Sigmoid colon (tissue), 7 donors: ENCODE measurements around the gene STX18. TPM values are rescaled to one million over a fixed set of nuclear protein-coding genes. Genes with fewer than 3 reads are reported as not detected.

ENCODE experiments used
- DNase-seq: peaks from one replicate; pipeline ENCODE4 v3.0.0-alpha.2; 2019
- H3K27ac ChIP-seq, 4 donors: fragments of 200-600 bp; sonication (generic); one replicate each; pipeline ENCODE4 v1.5.1; 2016 to 2019; ENCODE audit warnings: mild to moderate bottlenecking in 1 of 4
- H3K27me3 ChIP-seq, 3 donors: fragments of 200-600 bp; sonication (generic); one replicate each; pipeline ENCODE4 v1.5.1; 2019; ENCODE audit warnings: mild to moderate bottlenecking in 1 of 3
- H3K36me3 ChIP-seq, 4 donors: fragments of 200-600 bp; sonication (generic); one replicate each; pipeline ENCODE4 v1.5.1; 2016 to 2019
- H3K4me1 ChIP-seq, 4 donors: fragments of 200-600 bp; sonication (generic); one replicate each; pipeline ENCODE4 v1.5.1; 2017 to 2019
- H3K4me3 ChIP-seq, 4 donors: fragments of 200-600 bp; sonication (generic); one replicate each; pipeline ENCODE4 v1.5.1; 2017 to 2019; ENCODE audit warnings: mild to moderate bottlenecking in 2 of 4, moderate library complexity in 1 of 4
- H3K9me3 ChIP-seq, 4 donors: fragments of 200-600 bp in 3 of 4; sonication (generic) in 3 of 4; one replicate each; pipeline versions ENCODE4 v1.5.1 to v1.6.1; 2013 to 2019
- CTCF ChIP-seq, 4 experiments: fragments of 450-650 bp in 3 of 4; fragments of 200-600 bp in 1 of 4; IDR thresholded peaks; one replicate each; pipeline ENCODE4 v1.5.1; 2016 to 2019; ENCODE audit warnings: antibody characterized with exemption in 4 of 4, mild to moderate bottlenecking in 3 of 4, moderate library complexity in 2 of 4
- EP300 ChIP-seq, 4 donors: sonication (generic); formaldehyde crosslinking; IDR thresholded peaks; one replicate each; pipeline ENCODE4 v1.6.1; 2017; ENCODE audit warnings: antibody characterized with exemption in 4 of 4
- POLR2A ChIP-seq, 2 donors: fragments of 450-650 bp; IDR thresholded peaks; one replicate each; pipeline ENCODE4 v1.6.1; 2016; ENCODE audit warnings: antibody characterized with exemption in 2 of 2, mild to moderate bottlenecking in 2 of 2, moderate library complexity in 2 of 2
- POLR2AphosphoS5 ChIP-seq, 4 donors: sonication (generic); formaldehyde crosslinking; IDR thresholded peaks; one replicate each; pipeline ENCODE4 v1.6.1; 2017; ENCODE audit warnings: antibody characterized with exemption in 4 of 4
- WGBS, 2 donors: extraction: QIAGEN DNeasy Blood & Tissue Kit; methylation state at CpG; one replicate each; pipeline ENCODE4 v1.1.7; 2013; 5-methylcytosine and 5-hydroxymethylcytosine counted together
- intact Hi-C: fragments of 100-400 bp; cut with DNase I; formaldehyde crosslinking; loops from one replicate; pipeline ENCODE4 v1.15.1; 2023
- polyA plus RNA-seq, 3 donors: library from polyadenylated mRNA; stranded (reverse); fragments of 200-250 nt; gene quantifications; one replicate each; pipeline ENCODE4 v1.2.3, GENCODE V29; 2013
- total RNA-seq, 4 donors: library from RNA; depleted of rRNA; stranded (reverse); fragments of >200 nt; gene quantifications; one replicate each; pipeline ENCODE4 v1.1.0, GENCODE V29; 2016
- donor health status: healthy with polysubstance abuse.
- donor health status: Bipolar disorder and iron deficiency.
- donor health status: healthy.

The STX18 gene
- total and polyA plus RNA-seq, 7 donors, result 23.5 to 45.1 (median 26.3) TPM

GRCh38 chr4:4502694-4503311 is 39.0 kb downstream of the STX18 start:
- no peak for DNase-seq
- H3K27me3 ChIP-seq, result no peaks in the 10 kb centered on the region
- TF ChIP-seq CTCF (IDR thresholded peaks at IDR 0.05) (no peak), POLR2A (IDR thresholded peaks at IDR 0.05) (no peak), POLR2AphosphoS5 (IDR thresholded peaks at IDR 0.05) (no peak), EP300 (IDR thresholded peaks at IDR 0.05) (no peak)
- no peaks in the 10 kb centered on the region for H3K36me3 ChIP-seq
- no peak overlapping the region for H3K27ac ChIP-seq
- 51 to 56% methylated on average over 10 of the region's 10 CpGs for WGBS, 2 donors
- H3K4me1 ChIP-seq, result peaks cover 0 to 12% (median 6%) of the 10 kb centered on the region in 4 donors
- intact Hi-C loops, result no loop called here
- no peak overlapping the region for H3K4me3 ChIP-seq
- no peaks in the 10 kb centered on the region for H3K9me3 ChIP-seq

DNA sequence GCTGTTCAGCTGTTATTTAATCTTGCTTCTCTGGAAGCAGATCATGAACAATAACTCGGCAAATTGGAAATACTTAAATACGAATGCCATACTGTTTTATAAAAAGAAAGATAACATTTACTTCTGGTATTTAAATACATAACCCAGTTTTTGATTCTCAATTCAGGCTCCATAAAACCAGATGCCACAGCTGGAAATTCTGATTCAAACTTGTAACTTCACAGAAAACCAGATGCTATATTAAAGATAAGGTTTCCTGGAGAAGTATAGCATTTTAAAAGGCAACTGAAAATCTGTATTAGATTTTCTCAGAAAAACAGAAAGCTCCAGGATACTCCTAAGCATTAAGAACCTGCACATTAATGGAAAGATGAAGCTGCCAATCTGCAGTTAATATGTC is 40.2 kb downstream of the STX18 start:
- H3K27me3 ChIP-seq, result no peaks in the 10 kb centered on the region
- TF ChIP-seq CTCF (IDR thresholded peaks at IDR 0.05) (no peak), EP300 (IDR thresholded peaks at IDR 0.05) (no peak), POLR2AphosphoS5 (IDR thresholded peaks at IDR 0.05) (no peak), POLR2A (IDR thresholded peaks at IDR 0.05) (no peak)
- 94 to 96% methylated on average over 2 of the region's 2 CpGs for WGBS, 2 donors
- H3K27ac ChIP-seq, result no peak overlapping the region
- intact Hi-C loops, result no loop called here
- H3K4me1 ChIP-seq, result peaks cover 0 to 16% (median 3%) of the 10 kb centered on the region in 4 donors
- no peaks in the 10 kb centered on the region for H3K36me3 ChIP-seq
- H3K9me3 ChIP-seq, result no peaks in the 10 kb centered on the region
- no peak overlapping the region for H3K4me3 ChIP-seq
- DNase-seq, result no peak

DNA sequence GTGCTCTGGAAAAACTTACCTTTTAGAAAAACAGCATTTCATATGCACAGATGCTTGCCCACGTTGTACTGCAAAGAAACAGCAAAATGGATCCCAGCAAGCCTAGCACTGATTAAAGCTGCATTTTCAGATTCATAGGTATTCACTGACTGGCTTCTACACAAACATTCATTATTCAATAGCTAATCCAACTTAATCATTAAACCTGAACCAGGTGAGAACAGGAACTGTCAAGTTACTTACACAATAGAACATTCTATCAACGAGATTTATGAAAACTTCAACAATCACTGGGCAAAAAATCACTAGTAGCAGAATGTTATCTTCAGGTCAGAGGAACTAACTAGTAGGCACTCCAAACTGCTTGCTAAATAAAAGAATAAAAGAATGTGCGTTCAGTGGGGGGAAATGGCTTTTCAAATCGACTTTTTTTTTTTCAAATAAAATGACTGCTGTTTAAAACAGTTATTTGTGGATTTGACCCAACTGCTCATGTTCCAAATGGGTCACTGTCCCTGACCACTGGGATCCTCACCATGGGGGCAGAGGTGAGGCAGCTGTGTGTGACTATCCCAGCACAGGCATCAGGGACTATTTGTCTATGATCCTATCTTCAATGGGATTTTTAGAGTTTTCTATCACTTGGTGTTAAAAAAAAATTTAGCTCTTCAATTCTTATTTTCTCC is 42.3 kb downstream of the STX18 start:
- intact Hi-C loops, result no loop called here
- Histone ChIP-seq H3K9me3 (no peaks in the 10 kb centered on the region), H3K36me3 (no peaks in the 10 kb centered on the region), H3K27ac (no peak overlapping the region), H3K4me1 (peaks cover 0 to 13% (median 0%) of the 10 kb centered on the region in 4 donors), H3K27me3 (no peaks in the 10 kb centered on the region), H3K4me3 (no peak overlapping the region)
- WGBS, 2 donors, result 27 to 73% methylated on average over 4 of the region's 4 CpGs
- TF ChIP-seq EP300 (IDR thresholded peaks at IDR 0.05), result no peak
- TF ChIP-seq POLR2A (IDR thresholded peaks at IDR 0.05), result no peak
- TF ChIP-seq CTCF (IDR thresholded peaks at IDR 0.05), result no peak
- TF ChIP-seq POLR2AphosphoS5 (IDR thresholded peaks at IDR 0.05), result no peak
- no peak for DNase-seq

DNA sequence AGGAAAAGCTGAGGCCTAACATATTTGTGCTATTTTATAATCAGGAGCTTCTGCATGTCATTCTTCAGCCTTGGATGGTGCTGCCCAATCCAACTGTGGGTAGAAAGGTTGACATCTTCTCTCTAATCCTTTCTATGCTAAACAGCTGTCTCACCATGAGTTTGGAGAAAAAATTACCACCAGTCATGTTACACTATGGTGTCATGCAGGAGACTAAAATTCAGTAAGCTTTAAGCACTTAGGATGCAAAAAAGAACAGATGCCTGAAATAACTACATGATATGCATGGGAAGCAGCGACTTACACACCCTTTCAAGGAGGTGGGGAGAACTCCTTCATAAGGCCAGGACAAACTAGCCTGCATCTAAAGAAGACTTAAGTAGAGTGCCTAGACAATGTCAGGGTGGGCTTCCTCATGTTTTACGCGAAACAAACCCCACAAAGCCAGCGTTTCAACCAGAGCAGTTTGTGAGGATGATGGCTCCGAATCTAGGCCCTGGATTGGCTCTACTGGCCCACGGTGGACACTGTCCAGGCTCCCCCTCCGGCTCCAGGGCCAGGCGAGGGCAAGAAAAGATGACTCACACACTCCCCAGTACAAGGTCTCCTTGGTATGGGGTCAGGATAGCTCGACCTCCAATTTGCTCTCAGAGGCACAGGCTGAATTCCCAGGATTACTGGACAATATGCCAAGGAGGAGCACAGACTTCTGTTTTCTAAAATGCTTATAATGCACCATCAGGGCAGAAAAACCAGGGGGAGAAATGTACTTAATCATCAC is 45.1 kb downstream of the STX18 start:
- WGBS, 2 donors, result 86 to 92% methylated on average over 9 of the region's 9 CpGs
- DNase-seq, result no peak
- H3K27ac ChIP-seq, result no peak overlapping the region
- no peaks in the 10 kb centered on the region for H3K27me3 ChIP-seq
- TF ChIP-seq POLR2A (IDR thresholded peaks at IDR 0.05) (no peak), EP300 (IDR thresholded peaks at IDR 0.05) (no peak), POLR2AphosphoS5 (IDR thresholded peaks at IDR 0.05) (no peak), CTCF (IDR thresholded peaks at IDR 0.05) (no peak)
- H3K4me1 ChIP-seq, result peaks cover 0 to 23% (median 2%) of the 10 kb centered on the region in 4 donors
- no peaks in the 10 kb centered on the region for H3K36me3 ChIP-seq
- intact Hi-C loops, result no loop called here
- no peaks in the 10 kb centered on the region for H3K9me3 ChIP-seq
- H3K4me3 ChIP-seq, result no peak overlapping the region
